GM19025 (cell line): Measurements from ENCODE around the gene WFIKKN2.

ENCODE experiments used
- ATAC-seq: cut with Tn5 transposase; IDR thresholded peaks from one replicate; pipeline ENCODE4 v1.9.1; 2021; ENCODE audit warnings: mild to moderate bottlenecking, low read depth, moderate library complexity; ENCODE audit not compliant: unreplicated experiment

The WFIKKN2 gene

DNA sequence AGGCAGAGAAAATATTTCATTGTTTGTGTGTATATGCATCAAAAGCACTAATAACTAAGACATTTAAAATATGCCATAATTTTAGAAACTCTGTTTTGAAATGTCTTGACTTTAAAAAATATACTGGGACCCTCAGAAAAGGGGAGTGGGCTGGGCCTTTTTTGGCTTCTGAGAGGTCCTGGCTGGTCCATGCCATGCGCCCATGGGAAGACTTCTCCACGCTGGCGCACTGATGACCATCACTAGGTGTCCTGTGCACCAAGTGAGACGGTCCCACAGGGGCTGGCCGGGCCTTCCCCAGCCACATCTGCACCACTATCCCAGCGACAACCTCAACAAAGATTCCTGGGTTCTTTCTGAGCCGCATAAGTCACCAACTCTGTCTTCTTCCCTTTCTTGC lies 27.0 kb upstream of the WFIKKN2 start:
- ATAC-seq, result no peak

DNA sequence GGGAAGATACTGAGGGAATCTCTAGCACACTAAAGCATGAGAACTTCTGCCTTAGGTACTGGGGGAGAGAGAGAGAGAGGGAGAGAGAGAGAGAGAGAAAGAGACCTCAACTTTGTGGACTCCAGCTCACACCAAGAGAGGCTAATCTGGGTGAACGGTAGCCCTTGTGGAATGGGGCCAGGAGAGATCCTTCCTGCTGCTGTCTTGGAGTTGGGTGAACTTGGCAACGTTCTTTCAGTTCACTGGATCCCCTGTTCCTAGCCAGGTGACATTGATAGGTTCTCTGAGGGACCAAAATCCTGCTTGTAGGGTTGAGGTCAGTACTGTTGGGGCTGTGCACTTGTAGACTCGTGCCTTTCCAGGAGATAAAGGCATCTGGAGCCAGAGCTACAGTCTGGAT lies 26.5 kb upstream of the WFIKKN2 start:
- no peak for ATAC-seq

DNA sequence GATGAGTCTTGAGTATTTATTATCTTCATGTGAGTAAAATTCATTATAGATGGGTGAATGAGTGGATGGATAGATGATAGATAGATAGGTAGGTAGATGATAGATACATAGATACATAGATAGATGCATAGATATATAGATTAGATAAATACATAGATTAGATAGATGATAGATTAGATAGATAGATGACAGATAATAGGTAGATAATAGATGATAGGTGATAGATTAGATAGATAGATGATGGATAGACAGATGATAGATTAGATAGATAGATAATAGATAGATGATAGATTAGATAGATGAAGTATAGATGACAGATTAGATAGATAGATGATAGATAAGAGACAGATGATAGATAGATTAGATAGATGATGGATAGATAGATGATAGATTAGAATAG lies 21.8 kb upstream of the WFIKKN2 start:
- ATAC-seq, result no peak

DNA sequence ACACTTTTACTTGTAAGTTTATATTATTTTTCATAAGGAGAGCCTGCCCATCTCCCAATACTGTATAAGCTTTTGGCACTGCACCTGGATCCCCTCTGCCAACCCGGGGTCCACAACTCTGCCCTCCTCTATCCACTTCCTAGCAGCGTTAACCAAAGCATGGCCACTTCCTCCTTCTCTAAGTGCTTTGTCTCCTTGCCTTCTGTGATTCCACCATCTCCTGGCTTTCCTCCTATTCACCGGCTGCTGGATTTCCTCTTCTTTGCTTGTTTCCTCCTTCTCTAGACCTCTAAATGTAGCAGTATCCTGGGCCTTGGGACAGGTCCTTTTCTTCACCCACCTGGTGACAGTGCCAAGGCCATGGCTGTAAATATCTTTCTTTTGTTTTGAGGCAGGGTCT lies 20.0 kb upstream of the WFIKKN2 start:
- ATAC-seq, result no peak

DNA sequence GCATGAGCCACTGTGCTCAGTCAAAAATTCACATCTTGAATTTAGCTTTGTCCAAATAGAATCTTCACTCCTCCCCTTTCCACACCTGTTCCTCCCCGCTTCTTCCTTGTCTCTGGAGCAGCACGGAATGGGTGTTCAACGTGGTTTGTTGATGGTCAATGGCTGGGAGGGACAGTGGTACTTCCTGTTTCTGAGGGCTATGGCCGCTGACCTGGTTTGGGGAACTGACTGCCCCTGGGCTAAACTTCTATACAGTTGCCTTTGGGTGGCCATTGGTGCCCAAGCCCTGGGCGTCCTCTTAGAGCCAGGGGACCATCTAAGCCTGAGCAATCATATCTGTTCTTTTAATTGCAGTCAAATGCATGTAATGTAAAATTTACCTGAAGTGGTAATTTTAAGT lies 19.1 kb upstream of the WFIKKN2 start:
- no peak for ATAC-seq

DNA sequence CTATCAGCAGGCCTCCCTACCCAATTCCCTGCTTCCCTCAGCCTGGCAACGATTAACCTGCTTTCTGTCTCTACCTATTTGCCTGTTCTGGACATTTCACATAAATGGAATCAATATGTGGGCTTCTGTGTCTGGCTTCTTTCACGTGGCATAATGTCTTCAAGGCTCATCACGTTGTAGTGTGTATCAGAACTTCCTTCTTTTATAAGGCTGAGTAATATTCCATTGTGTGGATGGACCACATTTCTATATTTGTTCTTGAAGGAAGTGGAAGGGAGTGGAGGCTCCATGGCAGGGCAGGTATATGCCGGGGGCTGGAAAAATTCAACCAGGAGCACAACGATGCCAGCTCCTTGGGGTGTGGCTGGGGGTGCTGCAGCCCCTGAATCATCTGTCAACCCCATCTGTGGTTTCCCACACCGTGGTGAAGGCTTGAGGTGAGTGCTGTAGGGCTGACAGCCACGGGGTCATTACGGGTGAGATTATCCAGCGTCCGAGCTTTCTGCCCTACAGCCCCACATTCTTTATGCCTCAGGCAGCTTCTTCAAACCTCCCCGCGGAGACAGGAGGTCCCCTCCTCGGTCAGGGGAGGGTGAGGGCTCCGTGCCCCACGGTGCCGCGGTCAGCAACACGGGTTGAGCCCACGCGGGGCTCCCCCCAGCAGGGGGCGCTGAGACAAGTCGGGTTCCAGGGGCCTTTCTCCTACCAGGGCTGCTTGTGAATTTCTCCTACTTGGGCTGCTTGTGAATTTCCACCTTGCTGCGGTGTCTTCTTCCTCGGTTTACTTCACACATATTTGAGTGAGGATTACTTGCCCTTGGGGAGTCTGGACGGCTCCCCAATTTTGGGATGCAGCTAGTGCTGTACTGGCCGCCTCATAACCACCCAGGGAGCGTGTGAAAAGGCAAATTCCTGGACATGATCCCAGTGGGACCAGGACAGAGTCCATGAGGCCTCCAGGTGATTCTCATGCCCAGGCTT lies 18.3 kb upstream of the WFIKKN2 start:
- no peak for ATAC-seq

DNA sequence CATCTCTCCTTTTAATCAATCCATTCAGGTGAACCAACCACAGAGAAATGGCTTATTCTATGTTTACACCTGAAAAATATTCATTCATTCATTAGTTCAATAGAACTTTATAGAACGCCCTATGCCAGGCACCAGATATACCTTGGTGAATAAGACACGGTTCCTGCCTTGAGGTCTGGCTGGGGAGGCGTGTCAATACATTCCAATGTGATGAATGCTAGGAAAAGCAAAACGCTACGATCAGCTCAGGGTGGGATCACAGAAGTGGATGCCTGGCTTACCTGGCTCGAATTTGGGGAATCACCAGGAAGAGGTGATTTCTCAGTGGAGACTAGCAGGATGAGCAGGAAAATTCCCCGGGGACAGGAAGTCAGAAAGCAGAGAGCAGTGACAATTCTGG lies 17.5 kb upstream of the WFIKKN2 start:
- ATAC-seq, result no peak

DNA sequence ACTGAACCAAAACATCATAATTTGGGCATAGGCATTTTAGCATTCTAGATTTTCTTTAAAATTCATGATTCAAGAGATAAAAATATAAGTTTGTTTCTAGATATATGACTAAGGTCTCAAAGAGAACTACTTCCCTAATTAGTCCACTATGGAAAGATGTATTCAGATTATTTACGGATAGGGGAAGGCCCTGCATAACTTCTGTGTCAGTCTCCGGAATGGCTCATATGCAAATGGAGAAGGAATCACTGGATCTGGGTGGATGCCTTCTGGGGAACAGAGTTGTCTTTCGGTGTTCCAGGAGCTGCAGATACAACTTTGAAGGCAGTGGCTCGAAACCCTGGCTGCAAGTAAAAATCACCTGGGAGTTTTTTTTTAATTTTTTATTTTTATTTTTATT lies 17.1 kb upstream of the WFIKKN2 start:
- ATAC-seq, result no peak

DNA sequence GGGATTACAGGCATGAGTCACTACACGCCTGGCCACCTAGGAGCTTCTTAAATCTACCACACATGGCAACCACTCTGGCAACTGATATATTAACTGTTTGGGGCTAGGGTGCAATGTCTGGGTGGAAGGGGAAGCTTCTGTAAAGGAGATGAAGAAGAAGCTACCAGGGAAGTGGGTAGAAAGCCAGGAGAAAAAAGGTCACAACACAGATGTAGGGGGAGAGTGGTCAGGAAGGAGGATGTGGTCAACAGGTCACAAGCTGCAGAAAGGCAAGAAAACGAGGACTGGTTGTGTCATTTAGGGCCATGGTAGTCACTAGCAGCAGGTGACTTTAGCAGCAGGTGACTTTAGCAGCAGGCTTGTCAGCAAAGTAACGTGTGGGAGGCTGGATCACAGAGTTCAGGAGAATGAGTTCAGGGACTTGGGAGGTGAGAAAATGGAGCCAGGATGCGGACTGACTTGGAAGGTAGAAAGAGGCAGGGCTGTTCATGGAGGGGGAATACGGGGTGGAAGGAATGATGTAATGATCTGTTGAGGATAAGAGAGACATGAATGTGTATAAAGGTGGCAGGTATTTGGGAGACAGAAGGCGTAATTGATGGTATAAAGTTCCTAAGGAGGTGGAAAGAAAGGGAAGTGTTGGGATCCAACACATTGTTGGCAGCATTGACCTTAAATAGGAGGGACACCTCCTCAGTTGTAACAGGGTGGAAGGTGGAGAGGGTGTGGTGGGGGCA lies 16.3 kb upstream of the WFIKKN2 start:
- ATAC-seq, result no peak

DNA sequence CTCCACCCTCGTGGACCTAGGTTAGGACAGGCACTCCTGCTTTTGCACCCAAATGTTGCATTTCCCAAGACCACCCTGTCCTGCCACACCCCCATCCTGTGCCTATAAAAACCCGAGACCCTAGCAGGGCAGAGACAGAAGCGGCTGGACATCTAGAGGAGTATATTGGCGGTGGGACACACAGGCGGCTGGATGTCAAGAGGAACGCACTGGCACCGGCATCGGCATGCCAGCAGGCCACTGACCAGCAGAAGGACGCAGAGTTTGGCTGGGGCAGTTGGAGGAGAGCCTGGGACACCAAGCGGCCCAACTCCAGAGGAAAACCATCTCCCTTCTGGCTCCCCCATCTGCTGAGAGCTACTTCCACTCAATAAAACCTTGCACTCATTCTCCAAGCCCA lies 14.7 kb upstream of the WFIKKN2 start:
- ATAC-seq, result no peak

DNA sequence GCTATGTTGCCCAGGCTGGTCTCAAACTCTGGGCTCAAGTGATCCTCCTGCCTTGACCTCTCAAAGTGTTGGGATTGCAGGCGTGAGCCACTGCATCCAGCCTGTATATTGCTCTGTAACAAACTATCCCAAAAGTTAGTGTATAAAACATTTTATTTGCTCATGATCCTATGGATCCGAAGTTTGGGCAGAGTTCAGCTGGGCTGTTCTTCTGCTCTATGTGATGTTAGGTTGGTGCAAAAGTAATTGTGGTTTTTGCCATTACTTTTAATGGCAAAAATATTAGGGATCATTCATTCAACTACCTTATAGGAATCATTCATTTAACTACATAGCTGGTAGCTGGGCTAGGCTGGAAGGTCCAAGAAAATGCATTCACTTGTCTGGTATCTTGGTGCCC lies 12.8 kb upstream of the WFIKKN2 start:
- ATAC-seq, result no peak

DNA sequence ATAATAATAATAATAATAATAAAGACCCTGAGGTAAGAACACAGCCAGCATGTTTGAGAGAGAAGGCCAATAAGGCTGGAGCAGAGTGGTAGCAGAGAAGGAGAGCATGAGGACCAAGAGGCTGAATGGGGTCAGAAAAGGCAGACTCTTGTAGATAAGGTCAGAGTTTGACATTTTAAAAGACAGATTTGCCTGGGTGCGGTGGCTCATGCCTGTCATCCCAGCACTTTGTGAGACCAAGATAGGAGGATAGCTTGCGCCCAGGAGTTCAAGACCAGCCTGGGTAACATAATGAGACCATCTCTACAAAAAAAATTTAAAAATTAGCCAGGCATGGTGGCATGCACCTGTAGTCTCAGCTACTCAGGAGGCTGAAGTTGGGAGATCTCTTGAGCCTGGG lies 11.0 kb upstream of the WFIKKN2 start:
- ATAC-seq, result no peak

DNA sequence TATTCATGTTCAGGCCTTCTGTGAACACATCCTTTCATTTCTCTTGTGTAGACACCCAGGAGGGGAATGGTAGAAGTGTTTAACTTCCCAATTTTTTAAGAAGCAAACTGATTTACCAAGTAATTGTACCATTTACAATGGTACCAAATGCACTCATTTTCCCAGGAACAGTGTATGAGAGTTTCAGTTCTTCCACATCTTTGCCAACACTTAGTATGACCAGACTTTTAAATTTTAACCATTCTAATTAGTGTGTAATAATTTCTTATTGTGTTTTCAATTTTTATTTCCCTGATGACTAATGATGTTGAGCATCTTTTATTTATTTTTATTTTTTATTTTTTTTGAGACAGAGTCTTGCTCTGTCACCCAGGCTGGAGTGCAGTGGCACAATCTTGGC lies 10.2 kb upstream of the WFIKKN2 start:
- ATAC-seq, result no peak

DNA sequence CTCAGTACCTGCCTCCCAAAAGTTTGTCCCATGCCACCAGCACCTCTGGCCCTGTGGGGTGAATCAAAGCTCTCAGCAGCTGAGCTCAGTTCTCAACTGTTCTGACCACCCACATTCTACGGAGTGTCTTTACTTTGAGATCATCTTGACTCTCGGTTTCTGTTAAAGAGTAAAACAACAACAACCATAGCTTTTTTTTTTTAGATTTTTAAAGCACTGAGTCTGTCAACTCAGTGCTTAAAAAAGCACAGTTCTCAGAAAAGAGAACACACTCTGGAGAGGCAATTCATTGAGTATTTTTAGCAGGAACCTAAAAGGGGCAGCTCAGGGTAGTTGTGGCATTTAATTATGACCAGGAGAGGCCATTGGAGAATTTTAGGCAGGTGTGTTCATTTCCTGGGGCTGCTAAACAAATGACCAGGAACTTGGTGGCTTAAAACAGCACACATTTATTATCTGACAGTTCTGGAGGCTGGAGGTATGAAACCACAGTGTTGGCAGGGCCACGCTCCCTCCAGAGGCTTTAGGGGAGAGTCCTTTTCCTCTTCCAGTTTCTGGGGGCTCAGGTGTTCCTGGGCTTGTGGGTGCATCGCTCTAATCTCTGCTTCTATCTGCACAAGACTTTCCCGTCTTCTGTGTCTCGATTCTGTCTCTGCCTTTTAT lies 6.7 kb upstream of the WFIKKN2 start:
- peak; percentile 63 for ATAC-seq

DNA sequence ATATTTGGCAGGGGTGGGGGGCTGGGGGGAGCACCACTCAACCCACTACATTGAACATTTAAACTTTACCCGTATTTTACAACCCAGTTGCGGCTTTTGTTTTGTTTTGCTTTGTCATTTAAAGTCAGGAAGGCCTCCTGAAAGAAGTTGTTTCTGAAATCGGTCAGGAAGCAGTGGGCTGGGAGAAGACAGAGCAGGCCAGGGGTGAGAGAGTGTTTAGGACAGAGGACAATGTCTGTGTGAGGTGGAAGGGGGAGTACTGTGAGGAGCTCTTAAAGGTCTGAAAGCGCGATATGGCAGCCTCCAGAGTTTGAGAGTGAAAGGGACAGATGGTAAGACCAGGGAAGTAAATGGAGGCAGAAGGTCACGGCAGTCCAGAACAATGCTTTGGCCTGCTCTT lies 6.1 kb upstream of the WFIKKN2 start:
- ATAC-seq, result no peak

DNA sequence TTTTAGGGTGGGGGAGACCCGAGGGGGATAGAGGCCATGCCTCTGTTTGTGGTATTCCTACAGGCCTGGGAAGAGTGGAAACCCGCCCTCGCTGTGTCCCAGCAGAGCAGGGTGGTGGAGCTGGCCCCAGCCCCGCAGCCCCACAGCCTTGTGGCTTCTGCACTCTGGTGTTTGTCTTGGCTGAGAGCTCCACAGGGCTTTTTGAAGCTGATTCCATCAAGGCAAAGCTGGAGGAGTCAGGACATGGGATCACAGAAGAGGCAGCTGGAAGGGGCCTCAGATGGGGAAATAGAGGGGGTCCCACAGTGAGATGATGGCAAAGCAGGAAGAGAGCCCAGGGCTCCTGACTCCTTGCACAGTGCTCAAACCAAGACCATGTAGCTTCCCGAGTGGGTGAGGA lies 5.0 kb upstream of the WFIKKN2 start:
- ATAC-seq, result no peak

DNA sequence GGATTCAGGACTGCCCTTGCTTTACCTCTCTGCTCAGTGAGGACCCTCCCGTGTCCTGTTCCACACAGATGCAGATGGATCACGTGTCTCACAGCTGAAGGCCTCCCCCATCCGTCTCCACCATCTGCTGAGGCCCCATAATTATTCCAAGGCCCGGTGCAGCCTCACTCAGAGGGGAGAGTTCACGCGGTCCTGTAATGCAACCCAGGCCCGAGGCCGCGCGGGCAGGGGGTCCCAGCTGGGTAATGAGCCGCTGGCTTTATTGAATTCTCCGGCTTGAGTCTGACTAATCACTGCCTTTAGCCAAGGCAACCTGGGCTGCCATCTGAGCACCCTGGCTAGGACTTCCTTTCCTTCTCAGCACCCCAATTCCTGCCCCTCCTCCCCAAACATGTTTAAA lies 4.4 kb upstream of the WFIKKN2 start:
- no peak for ATAC-seq

DNA sequence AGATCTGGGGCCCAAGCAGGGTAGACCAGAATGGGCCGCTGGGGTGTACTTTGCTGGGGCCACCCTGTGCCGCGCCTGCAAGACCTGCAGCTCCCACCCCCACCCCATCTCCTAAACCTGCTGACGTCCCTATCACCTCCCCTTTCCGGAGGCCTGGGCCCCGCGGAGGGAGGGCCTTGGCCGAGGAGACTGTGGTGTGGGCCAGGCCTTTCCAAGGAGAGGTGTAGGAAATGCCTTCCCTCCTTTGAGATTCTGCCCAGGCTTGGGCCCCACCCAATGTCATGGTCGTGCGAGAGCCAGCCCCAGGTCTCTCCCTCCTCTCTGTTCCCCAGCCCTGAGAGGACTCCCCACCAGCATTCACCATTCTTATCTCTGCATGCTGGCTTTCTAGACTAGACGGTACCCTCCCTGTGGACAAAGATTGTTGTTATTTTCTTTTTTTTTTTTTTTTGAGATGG lies 3.9 kb upstream of the WFIKKN2 start:
- ATAC-seq, result no peak

DNA sequence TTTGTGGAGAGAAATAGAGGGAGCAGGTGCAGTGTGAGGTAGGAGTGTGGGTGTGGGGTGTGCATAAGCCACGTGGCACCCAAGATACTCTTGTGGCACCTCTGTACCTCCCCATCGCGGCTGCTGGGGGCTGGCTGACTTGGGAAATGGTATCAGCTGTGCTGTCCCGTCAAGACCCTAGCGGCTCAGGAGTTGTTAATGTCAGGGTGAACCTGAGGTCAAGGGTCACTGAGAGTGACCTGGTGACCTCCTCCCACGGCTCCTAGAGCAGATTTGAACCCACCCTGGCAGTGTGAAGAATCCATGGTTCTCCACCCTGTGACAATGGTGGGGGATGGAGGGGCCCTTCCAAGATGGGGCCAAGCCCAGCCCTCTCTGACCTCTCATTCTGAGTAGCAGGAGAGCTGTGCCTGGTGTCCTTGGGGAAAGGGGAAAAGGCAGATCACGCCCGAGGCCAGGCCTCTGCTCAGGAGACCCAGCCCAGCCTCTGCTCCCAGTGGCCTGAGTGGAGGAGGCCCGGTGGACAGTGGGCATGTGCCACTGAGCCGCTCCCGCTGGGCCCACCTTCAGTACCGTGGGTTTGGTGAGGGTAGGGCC lies 3.0 kb upstream of the WFIKKN2 start:
- no peak for ATAC-seq

DNA sequence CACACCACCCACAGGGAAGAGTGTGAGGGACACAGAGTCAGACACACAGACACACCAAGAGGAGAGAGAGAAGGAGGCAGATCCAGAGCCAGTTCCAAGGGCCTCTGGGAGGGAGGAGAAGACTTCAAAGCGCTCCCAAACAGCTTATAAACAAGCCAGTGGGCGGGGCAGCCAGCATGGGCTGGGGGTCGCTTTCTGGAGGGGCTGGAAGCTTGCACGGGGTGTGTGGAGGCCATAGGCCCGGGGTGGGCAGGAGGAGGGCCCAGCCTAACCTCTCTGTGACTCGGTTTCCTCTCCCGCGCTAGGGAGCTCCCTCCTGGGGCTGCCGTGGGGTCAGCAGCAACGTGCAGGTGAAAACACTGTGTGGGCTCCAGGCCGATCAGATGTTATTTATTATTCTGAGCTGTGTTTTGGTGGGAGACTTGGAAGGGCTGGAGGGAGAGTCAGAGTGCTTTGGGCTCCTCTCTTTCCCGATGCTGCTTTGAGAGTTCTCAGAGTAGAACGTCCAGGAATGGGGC lies 2.5 kb upstream of the WFIKKN2 start:
- ATAC-seq, result no peak
